Measurements from ENCODE around the gene ODC1.

ODC1 gene

DNA sequence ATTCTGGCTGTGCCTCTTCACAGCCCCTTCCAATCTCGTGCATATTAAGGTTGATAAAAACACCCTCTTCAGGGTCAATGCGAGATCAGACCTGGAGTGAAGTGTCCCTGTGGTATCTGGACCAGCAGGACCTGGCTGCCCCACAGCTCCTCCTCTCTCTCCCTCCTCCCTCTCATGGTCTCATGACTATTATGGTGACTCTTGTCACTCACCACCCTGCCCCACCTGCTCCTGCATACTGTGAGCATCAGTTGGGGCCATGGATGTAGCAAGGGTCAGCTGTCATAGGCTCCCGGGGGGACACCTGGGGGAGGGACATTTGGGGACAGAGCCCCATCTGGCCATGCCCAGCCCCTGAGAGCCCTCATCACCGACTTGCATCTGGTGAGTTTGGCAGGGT, 50.2 kb downstream of the ODC1 start:
- DNase-seq, result no peak

DNA sequence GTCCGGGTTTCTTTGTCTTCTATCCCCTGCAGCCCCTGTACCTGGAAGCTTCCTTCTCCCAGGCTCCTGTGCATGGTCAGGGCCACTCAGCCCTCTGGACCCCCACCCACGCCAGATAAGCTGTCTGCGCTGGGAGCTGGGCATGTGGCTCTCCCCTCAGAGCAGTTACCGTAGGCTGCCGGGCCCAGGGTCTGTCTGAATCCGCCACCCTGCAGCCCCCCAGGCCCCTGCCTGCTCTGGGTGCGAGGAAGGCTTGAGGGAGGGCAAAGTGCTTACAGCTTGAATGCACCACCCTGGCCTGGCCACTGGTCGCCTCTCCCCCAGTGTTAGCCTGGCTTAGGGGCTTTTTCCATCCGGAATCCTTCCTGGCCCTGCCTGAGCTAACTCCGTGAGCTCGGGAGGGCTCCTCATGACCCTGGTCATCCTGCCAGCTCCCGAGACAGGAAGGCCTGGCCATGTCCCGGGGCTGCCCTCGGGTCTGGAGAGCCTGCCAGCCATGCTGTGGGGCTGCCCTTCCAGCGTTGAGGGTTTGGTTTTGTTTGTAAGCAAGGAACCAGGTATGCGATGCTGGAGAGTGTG, 50.7 kb downstream of the ODC1 start:
- DNase-seq, result no peak

DNA sequence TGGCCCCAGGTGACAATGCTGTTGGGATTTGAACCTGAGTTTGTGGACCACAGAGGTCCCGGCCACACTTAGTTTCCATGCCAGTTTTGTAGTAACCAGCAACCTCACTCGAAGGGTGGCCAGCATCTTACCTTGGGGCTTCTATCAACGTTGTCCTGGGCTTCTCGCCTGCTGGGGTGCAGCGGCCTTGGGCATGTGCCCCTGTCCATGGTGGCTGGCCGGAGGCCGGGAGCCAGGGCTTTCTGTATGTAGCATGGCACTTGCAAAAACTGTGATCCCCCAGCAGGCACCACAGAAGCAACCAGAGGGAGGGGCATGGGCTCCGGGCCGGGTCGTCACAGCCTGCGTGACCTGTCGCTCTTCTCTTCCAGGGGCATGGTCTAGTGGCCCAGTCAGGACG, 51.7 kb downstream of the ODC1 start:
- DNase-seq, result no peak

DNA sequence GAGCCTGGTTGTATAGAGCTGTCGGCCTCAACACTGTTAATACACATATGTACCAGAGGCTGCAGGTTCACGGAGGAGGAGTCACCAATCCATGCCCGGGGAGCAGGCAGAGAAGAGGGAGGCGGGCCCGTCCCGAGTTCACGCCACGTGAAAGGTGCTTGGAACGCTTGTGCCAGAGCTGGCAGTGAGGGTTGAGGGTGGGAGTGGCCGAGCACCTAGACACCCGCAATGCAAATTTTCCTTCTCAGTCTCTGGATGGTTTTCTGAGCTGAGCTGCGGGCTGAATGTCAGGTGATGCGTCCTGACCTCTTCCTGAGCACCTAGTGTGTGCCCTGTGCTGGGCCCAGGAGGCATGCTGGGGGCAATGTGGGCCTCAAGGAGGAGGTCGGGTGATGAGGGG, 52.2 kb downstream of the ODC1 start:
- DNase-seq, result no peak

DNA sequence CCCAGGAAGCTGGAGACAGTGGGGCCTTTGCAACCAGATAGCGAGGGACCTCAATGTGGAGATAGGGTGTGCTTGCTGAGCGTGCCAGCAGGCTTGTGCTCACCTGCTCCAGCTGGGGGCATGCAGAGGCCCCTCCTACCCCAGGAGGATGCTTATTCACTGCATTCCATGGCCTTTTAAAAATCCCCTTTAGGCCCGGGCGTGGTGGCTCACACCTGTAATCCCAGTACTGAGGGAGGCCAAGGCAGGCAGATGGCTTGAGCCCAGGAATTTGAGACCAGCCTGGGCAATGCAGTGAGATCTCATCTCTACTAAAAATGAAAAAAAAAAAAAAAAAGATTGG, 54.5 kb downstream of the ODC1 start:
- DNase-seq, result no peak

DNA sequence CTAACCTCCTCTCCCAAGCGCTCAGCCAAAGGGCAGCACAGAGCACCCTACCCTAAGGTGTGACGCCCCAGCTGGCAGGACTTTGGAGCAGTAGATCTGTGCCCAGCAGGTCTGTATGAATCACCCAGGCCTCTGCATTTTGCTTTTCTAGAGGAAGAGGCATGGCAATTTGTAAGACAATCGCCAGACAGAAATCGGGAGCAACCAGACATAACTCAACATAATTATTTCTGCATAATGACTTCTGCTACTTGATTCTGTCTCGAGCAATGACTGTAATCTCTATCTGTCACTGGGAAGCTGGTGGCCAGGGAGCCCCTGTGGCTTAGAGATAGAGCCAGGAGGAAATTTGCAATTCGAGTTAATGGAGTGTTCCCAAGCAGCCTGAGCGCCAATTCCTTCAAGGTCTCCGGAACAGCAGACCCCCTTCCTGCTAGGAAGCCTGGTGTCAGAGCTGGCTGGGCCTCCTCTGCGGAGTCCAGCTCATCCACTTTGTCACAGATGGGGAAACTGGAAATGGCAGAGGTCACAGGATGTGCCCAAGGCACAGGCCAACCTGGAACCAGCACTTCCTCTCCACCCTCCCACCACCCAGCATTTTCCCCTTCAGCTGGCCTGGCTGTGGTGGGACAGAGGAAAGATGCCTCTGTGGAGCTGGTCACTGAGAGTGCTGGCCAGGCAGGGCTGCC, 55.0 kb downstream of the ODC1 start:
- no peak for DNase-seq

DNA sequence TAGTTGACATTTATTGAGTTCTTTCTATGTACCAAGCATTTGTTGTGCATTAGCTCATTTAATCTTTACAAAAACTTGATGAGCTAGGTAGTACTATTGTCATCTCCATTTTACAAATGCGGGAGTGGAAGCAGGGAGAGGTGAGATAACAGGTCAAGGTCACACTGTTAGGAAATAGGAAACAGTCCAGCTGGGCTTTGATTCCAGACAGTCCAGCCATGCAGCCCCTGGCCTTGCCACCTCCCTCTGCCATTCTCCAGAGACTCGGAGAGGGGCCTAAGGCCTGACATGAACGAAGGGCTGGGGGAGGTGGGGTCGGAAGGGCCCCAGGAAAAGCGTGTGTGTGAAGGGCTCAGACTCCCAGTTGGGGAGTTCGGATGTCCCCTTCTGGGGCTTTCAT, 55.6 kb downstream of the ODC1 start:
- DNase-seq, result no peak

DNA sequence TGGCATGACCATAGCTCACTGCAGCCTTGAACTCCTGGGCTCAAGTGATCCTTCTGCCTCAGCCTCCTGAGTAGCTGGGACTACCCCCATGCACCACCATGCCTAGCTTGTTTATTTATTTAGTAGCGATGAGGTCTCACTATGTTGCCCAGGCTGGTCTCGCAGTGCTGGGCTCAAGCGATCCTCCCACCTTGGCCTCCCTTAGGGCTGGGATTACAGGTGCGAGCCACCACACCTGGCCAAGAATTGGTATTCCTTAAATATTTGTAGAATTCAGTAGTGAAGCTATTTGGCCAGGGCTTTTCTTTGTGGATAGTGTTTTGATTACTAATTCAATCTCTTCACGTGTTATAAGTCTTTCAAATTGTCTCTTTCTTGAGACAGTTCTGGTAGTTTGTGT, 56.0 kb downstream of the ODC1 start:
- DNase-seq, result no peak

DNA sequence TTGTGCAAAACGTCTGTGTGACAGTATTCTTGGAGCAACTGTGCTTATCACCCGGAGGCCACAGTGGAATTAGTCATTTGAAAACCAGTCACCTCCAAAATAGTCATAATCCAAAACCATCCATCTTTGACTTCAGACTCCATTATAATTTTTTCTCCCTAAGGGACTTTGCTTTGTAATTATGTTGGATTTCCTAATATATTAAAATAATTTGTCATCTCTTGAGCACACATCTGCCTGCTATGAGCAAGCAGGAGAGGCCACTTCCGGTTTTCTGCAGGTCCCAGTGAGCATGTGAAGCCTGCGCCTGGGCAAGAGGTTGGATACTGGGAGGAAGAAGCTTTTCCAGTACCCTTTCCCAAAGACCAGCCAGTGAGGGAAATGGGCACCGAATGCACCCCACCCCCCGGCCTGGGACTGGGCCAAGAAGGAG, 57.7 kb downstream of the ODC1 start:
- no peak for DNase-seq

Data from NCI-H1092 treated with DMSO at 0.1 percent for 48 hours (cell line).